GM23338 (cell line): ENCODE results near the gene KAZN.

ENCODE experiments used
- CREB1 ChIP-seq: fragments of 250-450 bp; sonication (Bioruptor Pico); IDR thresholded peaks from 2 replicates; pipeline ENCODE4 v1.5.0; 2020; ENCODE audit warnings: low read depth, mild to moderate bottlenecking, moderate library complexity
- CTCF ChIP-seq, 2 experiments: fragments of 200-600 bp in 1 of 2; sonication (generic) in 1 of 2; conservative IDR thresholded peaks; 2 replicates each; pipeline versions ENCODE4 v1.5.1 to v1.6.1; 2016 to 2017; ENCODE audit warnings: antibody characterized with exemption in 2 of 2, low read depth in 2 of 2, mild to moderate bottlenecking in 2 of 2, moderate library complexity in 1 of 2
- ETS1 ChIP-seq: IDR thresholded peaks from 2 replicates; pipeline ENCODE4 v1.6.1; 2016; ENCODE audit warnings: antibody characterized with exemption
- EZH2 ChIP-seq: fragments of 200-600 bp; sonication (generic); IDR thresholded peaks from one replicate; pipeline ENCODE4 v1.8.0; 2017; ENCODE audit warnings: antibody characterized with exemption, mild to moderate bottlenecking, low read depth; ENCODE audit not compliant: unreplicated experiment
- EZH2phosphoT487 ChIP-seq: fragments of 200-600 bp; sonication (generic); IDR thresholded peaks from one replicate; pipeline ENCODE4 v1.8.1; 2018; ENCODE audit warnings: antibody characterized with exemption; ENCODE audit not compliant: unreplicated experiment
- JUNB ChIP-seq: IDR thresholded peaks from one replicate; pipeline ENCODE4 v1.6.1; 2016; ENCODE audit warnings: antibody characterized with exemption; ENCODE audit not compliant: unreplicated experiment
- NANOG ChIP-seq: IDR thresholded peaks from 2 replicates; pipeline ENCODE4 v1.6.1; 2016; ENCODE audit warnings: antibody characterized with exemption, borderline replicate concordance
- POLR2AphosphoS5 ChIP-seq: IDR thresholded peaks from 2 replicates; pipeline ENCODE4 v1.6.1; 2016; ENCODE audit warnings: antibody characterized with exemption, low read depth
- REST ChIP-seq: IDR thresholded peaks from one replicate; pipeline ENCODE4 v1.6.1; 2018; ENCODE audit warnings: antibody characterized with exemption; ENCODE audit not compliant: unreplicated experiment
- STAT1 ChIP-seq: IDR thresholded peaks from one replicate; pipeline ENCODE4 v1.6.1; 2016; ENCODE audit warnings: antibody characterized with exemption; ENCODE audit not compliant: unreplicated experiment
- ZNF114 ChIP-seq: fragments of 250-450 bp; sonication (Bioruptor Pico); IDR thresholded peaks from 2 replicates; pipeline ENCODE4 v1.5.0; 2020; ENCODE audit warnings: mild to moderate bottlenecking, moderate library complexity

GRCh38 chr1:15114884-15115283 is 516.4 kb downstream of the KAZN start:
- TF ChIP-seq CTCF (conservative IDR thresholded peaks at IDR 0.05; ENCODE audit: low read depth in 2 of 2) (no peak), EZH2 (no peak), POLR2AphosphoS5 (no peak), CREB1 (CRISPR knock-in tag) (no peak), EZH2phosphoT487 (no peak), JUNB (no peak), REST (no peak), STAT1 (no peak), ETS1 (no peak), NANOG (no peak), ZNF114 (CRISPR knock-in tag) (no peak)
